Measurements from ENCODE around the gene RBKS. TPM values are rescaled to one million over a fixed set of nuclear protein-coding genes. Genes with fewer than 3 reads are reported as not detected.
A peak's percentile ranks its signal among the peaks of the same experiment; 100 is the strongest.

RBKS gene
- total and polyA plus RNA-seq, 2 of the 13 experiments (the other 11 are each of a cell fraction or from before 2014, with no cell fraction given): 7.7 to 8.3 TPM

DNA sequence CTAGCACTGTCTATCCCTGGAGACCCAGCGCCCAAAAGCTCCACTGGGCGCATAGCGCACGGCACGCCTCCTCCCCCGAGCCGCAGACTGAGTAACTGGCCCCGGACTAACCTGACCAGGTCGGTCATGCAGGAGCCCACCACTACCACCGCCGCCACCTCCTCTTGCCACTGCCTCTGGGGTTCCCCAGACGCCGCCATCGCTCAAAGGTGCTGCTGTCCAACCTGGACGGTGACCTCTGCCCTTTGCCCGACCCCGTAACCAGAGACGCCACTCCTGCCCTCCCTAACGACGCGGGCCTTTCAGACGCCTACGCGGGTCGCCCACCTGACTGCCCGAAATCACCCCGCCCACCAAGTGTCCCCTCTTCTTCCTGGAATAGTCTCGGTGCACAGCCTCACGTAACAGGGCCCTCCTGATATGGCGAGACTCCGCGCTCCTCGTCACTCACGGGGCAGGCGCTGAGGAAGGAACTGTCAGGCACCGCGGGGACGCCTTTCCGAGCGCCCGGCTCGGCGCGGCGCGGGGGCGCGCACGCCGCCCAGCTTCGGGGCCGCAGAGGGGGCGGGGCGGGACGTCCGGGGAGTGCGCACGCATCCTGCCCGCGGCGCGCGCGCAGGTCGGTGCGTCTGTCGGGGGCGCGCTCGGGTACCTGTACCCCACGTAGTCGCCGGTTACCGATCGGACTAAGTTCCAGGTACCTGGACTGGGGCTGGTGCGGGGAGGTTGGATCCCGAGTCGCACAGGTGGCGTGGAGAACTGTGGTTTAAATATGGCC, at the start of gene RBKS, which contains the start of gene BABAM2 (continued):
- TF ChIP-seq, protein P1, sequence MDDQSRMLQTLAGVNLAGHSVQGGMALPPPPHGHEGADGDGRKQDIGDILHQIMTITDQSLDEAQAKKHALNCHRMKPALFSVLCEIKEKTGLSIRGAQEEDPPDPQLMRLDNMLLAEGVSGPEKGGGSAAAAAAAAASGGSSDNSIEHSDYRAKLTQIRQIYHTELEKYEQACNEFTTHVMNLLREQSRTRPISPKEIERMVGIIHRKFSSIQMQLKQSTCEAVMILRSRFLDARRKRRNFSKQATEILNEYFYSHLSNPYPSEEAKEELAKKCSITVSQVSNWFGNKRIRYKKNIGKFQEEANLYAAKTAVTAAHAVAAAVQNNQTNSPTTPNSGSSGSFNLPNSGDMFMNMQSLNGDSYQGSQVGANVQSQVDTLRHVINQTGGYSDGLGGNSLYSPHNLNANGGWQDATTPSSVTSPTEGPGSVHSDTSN (CRISPR knock-in tag; IDR thresholded peaks at IDR 0.05; ENCODE audit: borderline replicate concordance): no peak
- no peak for TF ChIP-seq ZSCAN20 (CRISPR knock-in tag; IDR thresholded peaks at IDR 0.05; ENCODE audit: borderline replicate concordance)
- no peak for TF ChIP-seq AGO1 (IDR thresholded peaks at IDR 0.05; ENCODE audit: low read depth, low read length, poor library complexity, severe bottlenecking)
- TF ChIP-seq, protein P2, sequence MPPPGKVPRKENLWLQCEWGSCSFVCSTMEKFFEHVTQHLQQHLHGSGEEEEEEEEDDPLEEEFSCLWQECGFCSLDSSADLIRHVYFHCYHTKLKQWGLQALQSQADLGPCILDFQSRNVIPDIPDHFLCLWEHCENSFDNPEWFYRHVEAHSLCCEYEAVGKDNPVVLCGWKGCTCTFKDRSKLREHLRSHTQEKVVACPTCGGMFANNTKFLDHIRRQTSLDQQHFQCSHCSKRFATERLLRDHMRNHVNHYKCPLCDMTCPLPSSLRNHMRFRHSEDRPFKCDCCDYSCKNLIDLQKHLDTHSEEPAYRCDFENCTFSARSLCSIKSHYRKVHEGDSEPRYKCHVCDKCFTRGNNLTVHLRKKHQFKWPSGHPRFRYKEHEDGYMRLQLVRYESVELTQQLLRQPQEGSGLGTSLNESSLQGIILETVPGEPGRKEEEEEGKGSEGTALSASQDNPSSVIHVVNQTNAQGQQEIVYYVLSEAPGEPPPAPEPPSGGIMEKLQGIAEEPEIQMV (CRISPR knock-in tag; IDR thresholded peaks at IDR 0.05; ENCODE audit: low read depth): peak; percentile 89; the same call in 1 of the 2 replicates
- peak; percentile 81 for TF ChIP-seq GATAD1 (CRISPR knock-in tag; IDR thresholded peaks at IDR 0.05)
- no peak; the same call in 1 of the 2 replicates for TF ChIP-seq ZFP36L2 (CRISPR knock-in tag; IDR thresholded peaks at IDR 0.05)
- TF ChIP-seq ZNF383 (CRISPR knock-in tag; IDR thresholded peaks at IDR 0.05; ENCODE audit: borderline replicate concordance): no peak
- TF ChIP-seq FOXJ3 (CRISPR knock-in tag; IDR thresholded peaks at IDR 0.05; ENCODE audit: borderline replicate concordance): 0 out of 2 replicates have a peak, but pooled peaks have one; percentile 49
- TF ChIP-seq RXRA (CRISPR knock-in tag; IDR thresholded peaks at IDR 0.05): peak; percentile 98
- TF ChIP-seq SYNCRIP (IDR thresholded peaks at IDR 0.05; ENCODE audit: insufficient read depth, low read depth, low read length): no peak
- TF ChIP-seq GABPA (IDR thresholded peaks at IDR 0.05; ENCODE audit: low read depth, low read length): no peak
- TF ChIP-seq GABPA (CRISPR knock-in tag; IDR thresholded peaks at IDR 0.05; ENCODE audit: low read depth): peak; percentile 51
- TF ChIP-seq FLYWCH1 (CRISPR knock-in tag; IDR thresholded peaks at IDR 0.05): no peak; the same call in 1 of the 2 replicates
- TF ChIP-seq SRSF9 (IDR thresholded peaks at IDR 0.05; ENCODE audit: borderline replicate concordance, insufficient read depth, low read depth, low read length, poor library complexity, severe bottlenecking): no peak
- no peak for TF ChIP-seq NBN (conservative IDR thresholded peaks at IDR 0.05)
- TF ChIP-seq ZNF746 (CRISPR knock-in tag; IDR thresholded peaks at IDR 0.05): peak; percentile 85; the same call in 1 of the 2 replicates
- TF ChIP-seq, protein P3, sequence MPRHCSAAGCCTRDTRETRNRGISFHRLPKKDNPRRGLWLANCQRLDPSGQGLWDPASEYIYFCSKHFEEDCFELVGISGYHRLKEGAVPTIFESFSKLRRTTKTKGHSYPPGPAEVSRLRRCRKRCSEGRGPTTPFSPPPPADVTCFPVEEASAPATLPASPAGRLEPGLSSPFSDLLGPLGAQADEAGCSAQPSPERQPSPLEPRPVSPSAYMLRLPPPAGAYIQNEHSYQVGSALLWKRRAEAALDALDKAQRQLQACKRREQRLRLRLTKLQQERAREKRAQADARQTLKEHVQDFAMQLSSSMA (CRISPR knock-in tag; IDR thresholded peaks at IDR 0.05): peak; percentile 84; the same call in 1 of the 2 replicates
- no peak; the same call in 1 of the 2 replicates for TF ChIP-seq ZNF552 (CRISPR knock-in tag; IDR thresholded peaks at IDR 0.05; ENCODE audit: borderline replicate concordance)
- TF ChIP-seq ZNF556 (CRISPR knock-in tag; IDR thresholded peaks at IDR 0.05; ENCODE audit: borderline replicate concordance): peak; percentile 87; the same call in 1 of the 2 replicates
- TF ChIP-seq RFX1 (IDR thresholded peaks at IDR 0.05): peak; percentile 89
- peak; percentile 92 for TF ChIP-seq ARNT2 (CRISPR knock-in tag; IDR thresholded peaks at IDR 0.05; ENCODE audit: low read depth)
- TF ChIP-seq CHD2 (IDR thresholded peaks at IDR 0.05; ENCODE audit: low read depth, low read length): 0 out of 2 replicates have a peak, but pooled peaks have one; percentile 42
- TF ChIP-seq STAG1 (CRISPR knock-in tag; IDR thresholded peaks at IDR 0.05): peak; percentile 29; the same call in 1 of the 2 replicates
- TF ChIP-seq ZNF670 (CRISPR knock-in tag; IDR thresholded peaks at IDR 0.05; ENCODE audit: borderline replicate concordance): peak; percentile 48; the same call in 1 of the 2 replicates
- no peak for TF ChIP-seq TOE1 (CRISPR knock-in tag; IDR thresholded peaks at IDR 0.05)

Data from HepG2 (cell line).